GM23338 (cell line): ENCODE data around the gene GRAMD1A. TPM values are rescaled to one million over a fixed set of nuclear protein-coding genes. Genes with fewer than 3 reads are reported as not detected.

Experiments used
- ATAC-seq: fragments of 200-7000 bp; cut with Tn5 transposase; 3 replicates; pipeline ENCODE4 v1.9.1; 2020
- DNase-seq: peaks from one replicate; pipeline ENCODE4 v3.0.0-alpha.2; 2015; ENCODE audit warnings: low spot score
- H2AFZ ChIP-seq: fragments of 200-600 bp; sonication (generic); 2 replicates; pipeline ENCODE4 v1.8.0; 2016; ENCODE audit warnings: antibody characterized with exemption, mild to moderate bottlenecking, moderate library complexity
- H3F3A ChIP-seq: fragments of 200-600 bp; sonication (generic); replicated peaks from 2 replicates; pipeline ENCODE4 v1.8.0; 2017; ENCODE audit warnings: antibody characterized with exemption, mixed run types, low read depth
- H3K27ac ChIP-seq: fragments of 200-600 bp; sonication (generic); 2 replicates; pipeline ENCODE4 v1.6.1; 2016; ENCODE audit warnings: low read depth
- H3K27me3 ChIP-seq: fragments of 200-600 bp; sonication (generic); 2 replicates; pipeline ENCODE4 v1.8.0; 2016; ENCODE audit warnings: mild to moderate bottlenecking, mixed run types, moderate library complexity; ENCODE audit not compliant: insufficient read depth
- H3K36me3 ChIP-seq: fragments of 200-600 bp; sonication (generic); 2 replicates; pipeline ENCODE4 v1.8.0; 2016; ENCODE audit warnings: mild to moderate bottlenecking; ENCODE audit not compliant: insufficient read depth
- H3K4me1 ChIP-seq: fragments of 200-600 bp; sonication (generic); 2 replicates; pipeline ENCODE4 v1.8.0; 2016; ENCODE audit warnings: mild to moderate bottlenecking, moderate library complexity; ENCODE audit not compliant: insufficient read depth
- H3K4me2 ChIP-seq: fragments of 200-600 bp; sonication (generic); 2 replicates; pipeline ENCODE4 v1.7.1; 2017; ENCODE audit warnings: mixed run types
- H3K4me3 ChIP-seq: fragments of 200-600 bp; sonication (generic); 2 replicates; pipeline ENCODE4 v1.6.1; 2016; ENCODE audit warnings: mixed run types
- H3K79me2 ChIP-seq: fragments of 200-600 bp; sonication (generic); replicated peaks from 2 replicates; pipeline ENCODE4 v1.8.0; 2017; ENCODE audit warnings: mild to moderate bottlenecking; ENCODE audit not compliant: insufficient read depth
- H3K9me2 ChIP-seq: fragments of 200-600 bp; sonication (generic); 2 replicates; pipeline ENCODE4 v1.8.0; 2017; ENCODE audit not compliant: insufficient read depth
- H4K20me1 ChIP-seq: fragments of 200-600 bp; sonication (generic); replicated peaks from 2 replicates; pipeline ENCODE4 v1.8.0; 2017; ENCODE audit warnings: mild to moderate bottlenecking; ENCODE audit not compliant: insufficient read depth
- H3K27ac Mint-ChIP-seq: 2 replicates; pipeline ENCODE4 v1.8.0; 2020; ENCODE audit warnings: inconsistent platforms, mild to moderate bottlenecking, moderate library complexity, mixed read lengths
- H3K27me3 Mint-ChIP-seq: 3 replicates; pipeline ENCODE4 v1.8.0; 2022; ENCODE audit warnings: low read depth, mild to moderate bottlenecking, moderate library complexity, mixed read lengths, inconsistent platforms; ENCODE audit not compliant: insufficient read depth, poor library complexity
- H3K36me3 Mint-ChIP-seq: 3 replicates; pipeline ENCODE4 v1.8.0; 2021; ENCODE audit warnings: low read depth, mild to moderate bottlenecking, inconsistent platforms, moderate library complexity, mixed read lengths
- H3K4me1 Mint-ChIP-seq: 3 replicates; pipeline ENCODE4 v1.8.0; 2020; ENCODE audit warnings: mild to moderate bottlenecking, inconsistent platforms, mixed read lengths
- H3K4me3 Mint-ChIP-seq: 3 replicates; pipeline ENCODE4 v1.8.0; 2021; ENCODE audit warnings: moderate library complexity, mild to moderate bottlenecking, inconsistent platforms, mixed read lengths
- H3K9me3 Mint-ChIP-seq: 3 replicates; pipeline ENCODE4 v1.8.0; 2020; ENCODE audit warnings: moderate library complexity, mild to moderate bottlenecking, inconsistent platforms, mixed read lengths
- CREB1 ChIP-seq: fragments of 250-450 bp; sonication (Bioruptor Pico); IDR thresholded peaks from 2 replicates; pipeline ENCODE4 v1.5.0; 2020; ENCODE audit warnings: low read depth, mild to moderate bottlenecking, moderate library complexity
- CTCF ChIP-seq, 2 experiments: fragments of 200-600 bp in 1 of 2; sonication (generic) in 1 of 2; conservative IDR thresholded peaks; 2 replicates each; pipeline versions ENCODE4 v1.5.1 to v1.6.1; 2016 to 2017; ENCODE audit warnings: antibody characterized with exemption in 2 of 2, low read depth in 2 of 2, mild to moderate bottlenecking in 2 of 2, moderate library complexity in 1 of 2
- EZH2phosphoT487 ChIP-seq: fragments of 200-600 bp; sonication (generic); IDR thresholded peaks from one replicate; pipeline ENCODE4 v1.8.1; 2018; ENCODE audit warnings: antibody characterized with exemption; ENCODE audit not compliant: unreplicated experiment
- JUNB ChIP-seq: IDR thresholded peaks from one replicate; pipeline ENCODE4 v1.6.1; 2016; ENCODE audit warnings: antibody characterized with exemption; ENCODE audit not compliant: unreplicated experiment
- NANOG ChIP-seq: IDR thresholded peaks from 2 replicates; pipeline ENCODE4 v1.6.1; 2016; ENCODE audit warnings: antibody characterized with exemption, borderline replicate concordance
- POLR2AphosphoS5 ChIP-seq: IDR thresholded peaks from 2 replicates; pipeline ENCODE4 v1.6.1; 2016; ENCODE audit warnings: antibody characterized with exemption, low read depth
- REST ChIP-seq: IDR thresholded peaks from one replicate; pipeline ENCODE4 v1.6.1; 2018; ENCODE audit warnings: antibody characterized with exemption; ENCODE audit not compliant: unreplicated experiment
- STAT1 ChIP-seq: IDR thresholded peaks from one replicate; pipeline ENCODE4 v1.6.1; 2016; ENCODE audit warnings: antibody characterized with exemption; ENCODE audit not compliant: unreplicated experiment
- ZNF114 ChIP-seq: fragments of 250-450 bp; sonication (Bioruptor Pico); IDR thresholded peaks from 2 replicates; pipeline ENCODE4 v1.5.0; 2020; ENCODE audit warnings: mild to moderate bottlenecking, moderate library complexity
- ZNF331 ChIP-seq: fragments of 250-450 bp; sonication (Bioruptor Pico); IDR thresholded peaks from 2 replicates; pipeline ENCODE4 v1.5.0; 2020; ENCODE audit warnings: low read depth, mild to moderate bottlenecking, moderate library complexity
- polyA plus RNA-seq: library from polyadenylated mRNA; unstranded; fragments of >200 nt; fragmentation: Nextera tagmentation; extraction: Ambion mirVana; gene quantifications from 2 replicates; pipeline ENCODE4 v1.2.1, GENCODE V29; 2016
- total RNA-seq: library from RNA; depleted of rRNA; stranded (reverse); fragments of >200 nt; shearing (Covaris generic); gene quantifications from 2 replicates; pipeline ENCODE4 v1.2.3, GENCODE V29; 2014

Gene GRAMD1A
- total and polyA plus RNA-seq, 2 experiments from 2014 or later, result 122 to 174 TPM

GRCh38 chr19:35052599-35053190, 52.6 kb downstream of the GRAMD1A start (continued):
- TF ChIP-seq CTCF (conservative IDR thresholded peaks at IDR 0.05; ENCODE audit: low read depth in 2 of 2) (no peak), EZH2phosphoT487 (no peak), REST (no peak), CREB1 (CRISPR knock-in tag) (no peak), ZNF331 (CRISPR knock-in tag) (no peak), STAT1 (no peak), JUNB (no peak)

- Mint-ChIP-seq H3K4me3 (no peak overlapping the region), H3K36me3 (peaks cover 15% of the 10 kb centered on the region), H3K9me3 (no peaks in the 10 kb centered on the region; the same call in 1 of the 3 replicates), H3K27me3 (peaks cover 11% of the 10 kb centered on the region), H3K27ac (no peak overlapping the region), H3K4me1 (peaks cover 17% of the 10 kb centered on the region)
- Histone ChIP-seq H3K4me2 (no peak overlapping the region), H3K36me3 (no peaks in the 10 kb centered on the region), H4K20me1 (no peaks in the 10 kb centered on the region), H3K27ac (no peak overlapping the region), H3K79me2 (no peaks in the 10 kb centered on the region), H3K4me1 (peaks cover 5% of the 10 kb centered on the region; the same call in 1 of the 2 replicates), H3K27me3 (no peaks in the 10 kb centered on the region), H3F3A (peaks cover 4% of the 10 kb centered on the region; the same call in 1 of the 2 replicates), H2AFZ (no peak overlapping the region), H3K9me2 (no peaks in the 10 kb centered on the region), H3K4me3 (no peak overlapping the region)
- TF ChIP-seq STAT1 (no peak), ZNF114 (CRISPR knock-in tag) (no peak), NANOG (no peak), EZH2phosphoT487 (no peak), POLR2AphosphoS5 (no peak), CREB1 (CRISPR knock-in tag) (no peak)
- ATAC-seq (no peak), DNase-seq (no peak)
Observed at GRCh38 chr19:35053667-35054293, 53.7 kb downstream of the GRAMD1A start.
